ENCODE data around the gene OR13G1. TPM values are rescaled to one million over a fixed set of nuclear protein-coding genes. Genes with fewer than 3 reads are reported as not detected.

The OR13G1 gene
- total RNA-seq, 5 donors from 2014 or later (not counting 1 experiment from before 2014, with no cell fraction given), result not detected

GRCh38 chr1:247680171-247680570, 632 bp upstream of the OR13G1 start:
- CTCF ChIA-PET, result no interaction called here

GRCh38 chr1:247669225-247669624, 10.3 kb downstream of the OR13G1 start:
- no peaks in the 10 kb centered on the region for H3K36me3 Mint-ChIP-seq
- H3K27ac ChIP-seq (ENCODE audit: low read length), result no peak overlapping the region
- ChIA-PET CTCF (no interaction called here), POLR2A (no interaction called here)
- no peaks in the 10 kb centered on the region for H3K4me1 Mint-ChIP-seq
- no peaks in the 10 kb centered on the region for H3K27me3 ChIP-seq (replicated peaks in 1 of 2; ENCODE audit: control insufficient read depth in 2 of 2, extremely low read depth in 1 of 2, insufficient read depth in 2 of 2, low read length in 1 of 2)
- no peak overlapping the region for H3K4me3 Mint-ChIP-seq
- no peaks in the 10 kb centered on the region for H3K9me3 ChIP-seq
- H3K27ac Mint-ChIP-seq, result no peak overlapping the region
- no peak for DNase-seq
- ATAC-seq (replicated peaks in 1 of 4), result no peak
- H3K4me1 ChIP-seq (ENCODE audit: control insufficient read depth in 1 of 2, extremely low read depth in 1 of 2, insufficient read depth in 2 of 2, low read length in 2 of 2), result no peaks in the 10 kb centered on the region
- H3K36me3 ChIP-seq (ENCODE audit: control insufficient read depth in 2 of 2, extremely low read depth in 1 of 2, insufficient read depth in 1 of 2, low read length in 1 of 2), result no peaks in the 10 kb centered on the region
- peaks cover 4 to 5% (median 5%) of the 10 kb centered on the region in 3 donors for H3K9me3 Mint-ChIP-seq
- WGBS (ENCODE audit: insufficient coverage), result no CpG with 5 or more reads among the region's 1 CpG
- no peak overlapping the region for H3K4me3 ChIP-seq (ENCODE audit: control insufficient read depth in 1 of 2, extremely low read depth in 1 of 2, low read length in 1 of 2)
- H3K27me3 Mint-ChIP-seq, result peaks cover 0 to 4% of the 10 kb centered on the region in 2 donors

More at GRCh38 chr1:247680171-247680570, 632 bp upstream of the OR13G1 start:
- Mint-ChIP-seq H3K27ac (no peak overlapping the region), H3K4me1 (no peaks in the 10 kb centered on the region), H3K36me3 (no peaks in the 10 kb centered on the region), H3K9me3 (no peaks in the 10 kb centered on the region), H3K27me3 (no peaks in the 10 kb centered on the region), H3K4me3 (no peak overlapping the region)
- Histone ChIP-seq H3K9me3 (no peaks in the 10 kb centered on the region), H3K27me3 (replicated peaks in 1 of 2; ENCODE audit: control insufficient read depth in 2 of 2, extremely low read depth in 1 of 2, insufficient read depth in 2 of 2, low read length in 1 of 2) (no peaks in the 10 kb centered on the region), H3K4me3 (ENCODE audit: control insufficient read depth in 1 of 2, extremely low read depth in 1 of 2, low read length in 1 of 2) (no peak overlapping the region), H3K4me1 (ENCODE audit: control insufficient read depth in 1 of 2, extremely low read depth in 1 of 2, insufficient read depth in 2 of 2, low read length in 2 of 2) (no peaks in the 10 kb centered on the region), H3K27ac (ENCODE audit: low read length) (no peak overlapping the region), H3K36me3 (ENCODE audit: control insufficient read depth in 2 of 2, extremely low read depth in 1 of 2, insufficient read depth in 1 of 2, low read length in 1 of 2) (no peaks in the 10 kb centered on the region)
- no peak for DNase-seq
- 95% methylated on average over 3 of the region's 4 CpGs for WGBS (ENCODE audit: insufficient coverage)
- POLR2A ChIA-PET, result no interaction called here
- no peak for ATAC-seq (replicated peaks in 1 of 4)

GRCh38 chr1:247656221-247656875, 23.2 kb downstream of the OR13G1 start:
- no peaks in the 10 kb centered on the region for H3K4me1 Mint-ChIP-seq
- H3K9me3 ChIP-seq, result no peaks in the 10 kb centered on the region
- no peaks in the 10 kb centered on the region for H3K27me3 Mint-ChIP-seq
- no peaks in the 10 kb centered on the region for H3K36me3 Mint-ChIP-seq
- POLR2A ChIA-PET, result no interaction called here
- H3K9me3 Mint-ChIP-seq, result peaks cover 0 to 5% (median 0%) of the 10 kb centered on the region in 3 donors
- no peak overlapping the region for H3K27ac ChIP-seq (ENCODE audit: low read length)
- ATAC-seq (replicated peaks in 1 of 4) (no peak), DNase-seq (no peak)
- WGBS (ENCODE audit: insufficient coverage), result 17% methylated on average over 1 of the region's 7 CpGs
- no peaks in the 10 kb centered on the region for H3K4me1 ChIP-seq (ENCODE audit: control insufficient read depth in 1 of 2, extremely low read depth in 1 of 2, insufficient read depth in 2 of 2, low read length in 2 of 2)
- no peak overlapping the region for H3K4me3 ChIP-seq (ENCODE audit: control insufficient read depth in 1 of 2, extremely low read depth in 1 of 2, low read length in 1 of 2)
- no peaks in the 10 kb centered on the region for H3K27me3 ChIP-seq (replicated peaks in 1 of 2; ENCODE audit: control insufficient read depth in 2 of 2, extremely low read depth in 1 of 2, insufficient read depth in 2 of 2, low read length in 1 of 2)
- CTCF ChIA-PET, result no interaction called here
- H3K27ac Mint-ChIP-seq, result no peak overlapping the region
- no peaks in the 10 kb centered on the region for H3K36me3 ChIP-seq (ENCODE audit: control insufficient read depth in 2 of 2, extremely low read depth in 1 of 2, insufficient read depth in 1 of 2, low read length in 1 of 2)
- no peak overlapping the region for H3K4me3 Mint-ChIP-seq

GRCh38 chr1:247653040-247653439, 26.5 kb downstream of the OR13G1 start:
- H3K9me3 Mint-ChIP-seq, result no peaks in the 10 kb centered on the region
- ChIA-PET CTCF (no interaction called here), POLR2A (no interaction called here)
- no peak overlapping the region for H3K4me3 Mint-ChIP-seq
- Histone ChIP-seq H3K27ac (ENCODE audit: low read length) (no peak overlapping the region), H3K9me3 (no peaks in the 10 kb centered on the region), H3K4me1 (ENCODE audit: control insufficient read depth in 1 of 2, extremely low read depth in 1 of 2, insufficient read depth in 2 of 2, low read length in 2 of 2) (no peaks in the 10 kb centered on the region), H3K36me3 (ENCODE audit: control insufficient read depth in 2 of 2, extremely low read depth in 1 of 2, insufficient read depth in 1 of 2, low read length in 1 of 2) (no peaks in the 10 kb centered on the region), H3K27me3 (replicated peaks in 1 of 2; ENCODE audit: control insufficient read depth in 2 of 2, extremely low read depth in 1 of 2, insufficient read depth in 2 of 2, low read length in 1 of 2) (no peaks in the 10 kb centered on the region), H3K4me3 (ENCODE audit: control insufficient read depth in 1 of 2, extremely low read depth in 1 of 2, low read length in 1 of 2) (no peak overlapping the region)
- no peak for DNase-seq
- no peaks in the 10 kb centered on the region for H3K27me3 Mint-ChIP-seq
- no peaks in the 10 kb centered on the region for H3K36me3 Mint-ChIP-seq
- no peaks in the 10 kb centered on the region for H3K4me1 Mint-ChIP-seq
- no peak overlapping the region for H3K27ac Mint-ChIP-seq
- no peak for ATAC-seq (replicated peaks in 1 of 4)
- 50% methylated on average over 1 of the region's 1 CpG for WGBS (ENCODE audit: insufficient coverage)

GRCh38 chr1:247647864-247648263, 31.7 kb downstream of the OR13G1 start:
- H3K36me3 ChIP-seq (ENCODE audit: control insufficient read depth in 2 of 2, extremely low read depth in 1 of 2, insufficient read depth in 1 of 2, low read length in 1 of 2), result no peaks in the 10 kb centered on the region
- ChIA-PET POLR2A (no interaction called here), CTCF (no interaction called here)
- DNase-seq (no peak), ATAC-seq (replicated peaks in 1 of 4) (no peak)
- no peak overlapping the region for H3K27ac ChIP-seq (ENCODE audit: low read length)
- Mint-ChIP-seq H3K36me3 (no peaks in the 10 kb centered on the region), H3K9me3 (peaks cover 0 to 4% (median 0%) of the 10 kb centered on the region in 3 donors), H3K4me3 (no peak overlapping the region), H3K27ac (no peak overlapping the region), H3K27me3 (peaks cover 1 to 3% of the 10 kb centered on the region in 2 donors), H3K4me1 (no peaks in the 10 kb centered on the region)
- WGBS (ENCODE audit: insufficient coverage), result no CpG with 5 or more reads among the region's 2 CpGs
- no peak overlapping the region for H3K4me3 ChIP-seq (ENCODE audit: control insufficient read depth in 1 of 2, extremely low read depth in 1 of 2, low read length in 1 of 2)
- H3K4me1 ChIP-seq (ENCODE audit: control insufficient read depth in 1 of 2, extremely low read depth in 1 of 2, insufficient read depth in 2 of 2, low read length in 2 of 2), result no peaks in the 10 kb centered on the region
- no peaks in the 10 kb centered on the region for H3K27me3 ChIP-seq (replicated peaks in 1 of 2; ENCODE audit: control insufficient read depth in 2 of 2, extremely low read depth in 1 of 2, insufficient read depth in 2 of 2, low read length in 1 of 2)
- no peaks in the 10 kb centered on the region for H3K9me3 ChIP-seq

- CTCF ChIA-PET, result no interaction called here
- Histone ChIP-seq H3K27me3 (replicated peaks in 1 of 2; ENCODE audit: control insufficient read depth in 2 of 2, extremely low read depth in 1 of 2, insufficient read depth in 2 of 2, low read length in 1 of 2) (no peaks in the 10 kb centered on the region), H3K27ac (ENCODE audit: low read length) (no peak overlapping the region), H3K36me3 (ENCODE audit: control insufficient read depth in 2 of 2, extremely low read depth in 1 of 2, insufficient read depth in 1 of 2, low read length in 1 of 2) (no peaks in the 10 kb centered on the region), H3K9me3 (no peaks in the 10 kb centered on the region), H3K4me1 (ENCODE audit: control insufficient read depth in 1 of 2, extremely low read depth in 1 of 2, insufficient read depth in 2 of 2, low read length in 2 of 2) (no peaks in the 10 kb centered on the region), H3K4me3 (ENCODE audit: control insufficient read depth in 1 of 2, extremely low read depth in 1 of 2, low read length in 1 of 2) (no peak overlapping the region)
- POLR2A ChIA-PET, result no interaction called here
- H3K27ac Mint-ChIP-seq, result no peak overlapping the region
- ATAC-seq (replicated peaks in 1 of 4), result no peak
- WGBS (ENCODE audit: insufficient coverage), result no CpG with 5 or more reads among the region's 4 CpGs
- H3K36me3 Mint-ChIP-seq, result no peaks in the 10 kb centered on the region
- H3K27me3 Mint-ChIP-seq, result peaks cover 1 to 8% of the 10 kb centered on the region in 2 donors
- no peak for DNase-seq
- no peaks in the 10 kb centered on the region for H3K4me1 Mint-ChIP-seq
- no peak overlapping the region for H3K4me3 Mint-ChIP-seq
- peaks cover 0 to 4% (median 0%) of the 10 kb centered on the region in 3 donors for H3K9me3 Mint-ChIP-seq
These were observed 32.7 kb downstream of the OR13G1 start for GRCh38 chr1:247646867-247647266.

GRCh38 chr1:247642742-247643141, 36.8 kb downstream of the OR13G1 start:
- Mint-ChIP-seq H3K4me3 (no peak overlapping the region), H3K36me3 (no peaks in the 10 kb centered on the region)
- CTCF ChIA-PET, result no interaction called here

More at GRCh38 chr1:247642742-247643141, 36.8 kb downstream of the OR13G1 start:
- Histone ChIP-seq H3K27me3 (replicated peaks in 1 of 2; ENCODE audit: control insufficient read depth in 2 of 2, extremely low read depth in 1 of 2, insufficient read depth in 2 of 2, low read length in 1 of 2) (peaks cover 0 to 17% of the 10 kb centered on the region in 2 experiments), H3K9me3 (no peaks in the 10 kb centered on the region), H3K27ac (ENCODE audit: low read length) (no peak overlapping the region), H3K4me1 (ENCODE audit: control insufficient read depth in 1 of 2, extremely low read depth in 1 of 2, insufficient read depth in 2 of 2, low read length in 2 of 2) (no peaks in the 10 kb centered on the region), H3K36me3 (ENCODE audit: control insufficient read depth in 2 of 2, extremely low read depth in 1 of 2, insufficient read depth in 1 of 2, low read length in 1 of 2) (no peaks in the 10 kb centered on the region), H3K4me3 (ENCODE audit: control insufficient read depth in 1 of 2, extremely low read depth in 1 of 2, low read length in 1 of 2) (no peak overlapping the region)
- Mint-ChIP-seq H3K27me3 (peaks cover 20 to 41% of the 10 kb centered on the region in 2 donors), H3K27ac (no peak overlapping the region), H3K4me1 (peaks cover 0 to 11% (median 0%) of the 10 kb centered on the region in 3 donors), H3K9me3 (peaks cover 0 to 7% (median 0%) of the 10 kb centered on the region in 3 donors)
- ATAC-seq (replicated peaks in 1 of 4) (no peak), DNase-seq (no peak)
- 0% methylated on average over 1 of the region's 5 CpGs for WGBS (ENCODE audit: insufficient coverage)
- POLR2A ChIA-PET, result no interaction called here

All from T-cell (primary cell).